HG02970 (cell line): ENCODE data around the gene VASH2.
"Not testable (repeated sequence)": the region's sequence is repeated elsewhere in the genome, so short reads cannot be mapped to it uniquely, and the experiment has no call there.

Experiments used
- ATAC-seq: cut with Tn5 transposase; IDR thresholded peaks from one replicate; pipeline ENCODE4 v1.9.1; 2021; ENCODE audit warnings: mild to moderate bottlenecking, moderate library complexity, moderate number of reproducible peaks; ENCODE audit not compliant: unreplicated experiment, low FRiP score

Gene VASH2

GRCh38 chr1:212954514-212954913, 4.2 kb downstream of the VASH2 start:
- ATAC-seq, result no peak

- no peak for ATAC-seq
These were observed 4.8 kb downstream of the VASH2 start for GRCh38 chr1:212955098-212955497.

- no peak for ATAC-seq
These were observed 5.8 kb downstream of the VASH2 start for GRCh38 chr1:212955961-212956620.

GRCh38 chr1:212957546-212957945, 7.2 kb downstream of the VASH2 start:
- no peak for ATAC-seq

GRCh38 chr1:212958175-212958574, 7.8 kb downstream of the VASH2 start:
- ATAC-seq, result no peak

GRCh38 chr1:212959266-212960220, 9.2 kb downstream of the VASH2 start:
- no peak for ATAC-seq

GRCh38 chr1:212960932-212961331, 10.6 kb downstream of the VASH2 start:
- ATAC-seq, result no peak

- ATAC-seq, result no peak
These were observed 12.2 kb downstream of the VASH2 start for GRCh38 chr1:212962509-212962908.

GRCh38 chr1:212964102-212964501, 13.8 kb downstream of the VASH2 start:
- ATAC-seq, result no peak

- ATAC-seq, result not testable (repeated sequence)
These were observed 14.7 kb downstream of the VASH2 start for GRCh38 chr1:212964993-212965392.

- ATAC-seq, result no peak
These were observed 16.3 kb downstream of the VASH2 start for GRCh38 chr1:212966616-212967015.

- ATAC-seq, result no peak
These were observed 17.5 kb downstream of the VASH2 start for GRCh38 chr1:212967801-212968200.

GRCh38 chr1:212968368-212968863, 18.1 kb downstream of the VASH2 start:
- ATAC-seq, result no peak

- ATAC-seq, result no peak
These were observed 19.7 kb downstream of the VASH2 start for GRCh38 chr1:212970085-212970484.

- no peak for ATAC-seq
These were observed 21.0 kb downstream of the VASH2 start for GRCh38 chr1:212971312-212971711.

- ATAC-seq, result no peak
These were observed 23.1 kb downstream of the VASH2 start for GRCh38 chr1:212973426-212973825.

- ATAC-seq, result no peak
These were observed 23.6 kb downstream of the VASH2 start for GRCh38 chr1:212973899-212974298.

- ATAC-seq, result no peak
These were observed 24.4 kb downstream of the VASH2 start for GRCh38 chr1:212974711-212975110.

- ATAC-seq, result no peak
These were observed 25.0 kb downstream of the VASH2 start for GRCh38 chr1:212975111-212975918.

- no peak for ATAC-seq
These were observed 26.2 kb downstream of the VASH2 start for GRCh38 chr1:212976586-212976985.
